WI38 (cell line): ENCODE results near the gene CNTFR.

Experiments used
- H3K4me3 ChIP-seq: 2 replicates; pipeline ENCODE4 v1.5.1; 2011; ENCODE audit warnings: low read depth, mild to moderate bottlenecking, control low read depth, low read length
- CTCF ChIP-seq: IDR thresholded peaks from 2 replicates; pipeline ENCODE4 v1.5.1; 2012; ENCODE audit warnings: low read depth, mild to moderate bottlenecking, control low read depth, low read length

CNTFR gene

GRCh38 chr9:34551751-34552605, 37.5 kb downstream of the CNTFR start:
- no peak for TF ChIP-seq CTCF
- H3K4me3 ChIP-seq: no peak overlapping the region

- no peak overlapping the region for H3K4me3 ChIP-seq
- TF ChIP-seq CTCF: no peak
These were observed 38.7 kb downstream of the CNTFR start for GRCh38 chr9:34550681-34551270.

GRCh38 chr9:34550016-34550680, 39.4 kb downstream of the CNTFR start:
- H3K4me3 ChIP-seq: no peak overlapping the region
- no peak for TF ChIP-seq CTCF

GRCh38 chr9:34549407-34549732, 40.2 kb downstream of the CNTFR start:
- no peak for TF ChIP-seq CTCF
- no peak overlapping the region for H3K4me3 ChIP-seq

- TF ChIP-seq CTCF: peak; percentile 80
- H3K4me3 ChIP-seq: no peak overlapping the region
These were observed 41.4 kb downstream of the CNTFR start for GRCh38 chr9:34547960-34548611.

GRCh38 chr9:34546834-34547827, 42.4 kb downstream of the CNTFR start:
- peak; percentile 53 for TF ChIP-seq CTCF
- no peak overlapping the region for H3K4me3 ChIP-seq
